IMR-90 (cell line): ENCODE data around the gene ZNF385B.

Source experiments
- BHLHE40 ChIP-seq: fragments of 150-350 bp; IDR thresholded peaks from 2 replicates; pipeline ENCODE4 v1.6.1; 2016; ENCODE audit warnings: mild to moderate bottlenecking, low read depth, low read length
- MAFK ChIP-seq: IDR thresholded peaks from 2 replicates; pipeline ENCODE4 v1.6.1; 2012; ENCODE audit warnings: low read depth, low read length, improper control_type of control experiment
- MAZ ChIP-seq: IDR thresholded peaks from 2 replicates; pipeline ENCODE4 v1.6.1; 2012; ENCODE audit warnings: low read depth, mild to moderate bottlenecking, low read length, improper control_type of control experiment, moderate library complexity, borderline replicate concordance
- RAD21 ChIP-seq: IDR thresholded peaks from 2 replicates; pipeline ENCODE4 v1.6.1; 2012; ENCODE audit warnings: low read length, improper control_type of control experiment
- RFX5 ChIP-seq: IDR thresholded peaks from 2 replicates; pipeline ENCODE4 v1.8.0; 2012; ENCODE audit warnings: low read depth, mild to moderate bottlenecking, low read length, moderate library complexity
- SMC3 ChIP-seq: fragments of 150-350 bp; IDR thresholded peaks from 2 replicates; pipeline ENCODE4 v1.6.1; 2016; ENCODE audit warnings: low read depth, mild to moderate bottlenecking, antibody characterized with exemption, low read length, moderate library complexity
- TF ChIP-seq, protein P1 (sequence below): conservative IDR thresholded peaks from 2 replicates; pipeline ENCODE4 v1.5.1; 2012; ENCODE audit warnings: mild to moderate bottlenecking, low read depth, low read length, improper control_type of control experiment

DNA sequence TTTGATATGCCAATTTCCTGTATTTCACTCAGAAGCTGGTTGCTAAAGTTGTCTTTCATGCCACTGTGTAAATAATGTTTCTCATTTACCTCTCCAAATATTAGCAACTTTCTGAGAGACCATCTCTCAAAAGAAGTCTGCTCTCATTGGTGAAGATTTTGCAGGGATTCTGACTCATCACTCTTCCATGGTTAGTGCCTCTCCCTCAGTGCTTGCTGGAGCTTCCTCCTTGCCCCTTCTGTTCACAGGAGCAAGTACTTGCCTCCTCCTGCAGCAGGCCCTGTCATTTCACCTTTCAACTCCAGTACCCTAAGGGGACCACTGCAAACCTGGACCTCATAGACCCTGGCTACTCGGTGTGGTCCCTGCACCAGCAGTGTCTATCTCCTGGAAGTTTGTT lies 168.8 kb downstream of the ZNF385B start:
- TF ChIP-seq RAD21 (no peak), SMC3 (no peak), RFX5 (no peak), MAZ (no peak), BHLHE40 (no peak), MAFK (no peak)
- TF ChIP-seq, protein P1, sequence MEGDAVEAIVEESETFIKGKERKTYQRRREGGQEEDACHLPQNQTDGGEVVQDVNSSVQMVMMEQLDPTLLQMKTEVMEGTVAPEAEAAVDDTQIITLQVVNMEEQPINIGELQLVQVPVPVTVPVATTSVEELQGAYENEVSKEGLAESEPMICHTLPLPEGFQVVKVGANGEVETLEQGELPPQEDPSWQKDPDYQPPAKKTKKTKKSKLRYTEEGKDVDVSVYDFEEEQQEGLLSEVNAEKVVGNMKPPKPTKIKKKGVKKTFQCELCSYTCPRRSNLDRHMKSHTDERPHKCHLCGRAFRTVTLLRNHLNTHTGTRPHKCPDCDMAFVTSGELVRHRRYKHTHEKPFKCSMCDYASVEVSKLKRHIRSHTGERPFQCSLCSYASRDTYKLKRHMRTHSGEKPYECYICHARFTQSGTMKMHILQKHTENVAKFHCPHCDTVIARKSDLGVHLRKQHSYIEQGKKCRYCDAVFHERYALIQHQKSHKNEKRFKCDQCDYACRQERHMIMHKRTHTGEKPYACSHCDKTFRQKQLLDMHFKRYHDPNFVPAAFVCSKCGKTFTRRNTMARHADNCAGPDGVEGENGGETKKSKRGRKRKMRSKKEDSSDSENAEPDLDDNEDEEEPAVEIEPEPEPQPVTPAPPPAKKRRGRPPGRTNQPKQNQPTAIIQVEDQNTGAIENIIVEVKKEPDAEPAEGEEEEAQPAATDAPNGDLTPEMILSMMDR, result no peak
